Measurements from ENCODE around the gene FAM43A. TPM values are rescaled to one million over a fixed set of nuclear protein-coding genes. Genes with fewer than 3 reads are reported as not detected.

The FAM43A gene
- total and polyA plus RNA-seq, 2 of the 8 experiments (the other 6 are each of a cell fraction or from before 2014, with no cell fraction given): 2.3 to 2.6 TPM

DNA sequence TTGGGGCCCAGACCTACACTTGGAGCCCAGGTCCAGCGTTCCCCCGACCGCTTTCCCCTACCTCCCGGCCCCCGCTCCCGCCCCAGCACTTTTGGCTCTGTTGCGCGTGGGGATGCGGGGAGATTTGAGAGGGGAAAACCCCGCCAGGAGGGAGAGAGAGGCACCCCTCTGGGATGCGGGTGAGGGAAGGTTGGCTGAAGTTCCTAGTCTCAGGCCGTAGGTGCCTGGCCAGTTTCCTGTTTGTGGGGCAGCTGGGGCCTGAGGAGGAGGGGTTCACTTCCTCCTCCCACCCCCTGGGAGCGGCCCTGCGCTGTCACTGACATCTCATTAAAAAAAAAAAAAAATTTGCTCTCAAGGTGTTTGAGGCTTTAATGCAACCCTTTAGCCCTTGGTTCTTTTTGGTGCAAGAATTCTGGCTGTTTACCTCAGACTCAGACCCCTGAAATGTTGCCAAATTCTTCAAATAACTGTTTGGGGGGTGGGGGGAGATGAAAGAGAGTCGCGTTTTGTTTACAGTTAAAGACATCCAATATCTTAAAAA, 2.6 kb downstream of the FAM43A start:
- Histone ChIP-seq H2BK15ac (ENCODE audit: low read length) (no peak overlapping the region), H3K79me1 (ENCODE audit: low read depth, low read length) (no peaks in the 10 kb centered on the region), H3K56ac (replicated peaks; ENCODE audit: insufficient read length, low read depth, low read length) (no peak overlapping the region), H2BK20ac (ENCODE audit: low read length) (no peak overlapping the region), H3K14ac (ENCODE audit: insufficient read length) (no peak overlapping the region), H2BK5ac (ENCODE audit: low read depth, low read length) (peak overlapping the region; percentile 49; the same call in 1 of the 2 replicates), H3K23ac (ENCODE audit: insufficient read length) (no peak overlapping the region), H3K27ac (ENCODE audit: low read depth, low read length) (no peak overlapping the region), H3K23me2 (ENCODE audit: low read depth, low read length) (peaks cover 22% of the 10 kb centered on the region; the same call in 1 of the 2 replicates), H3K4ac (replicated peaks; ENCODE audit: insufficient read length, low read depth, low read length) (no peak overlapping the region), H4K91ac (replicated peaks; ENCODE audit: insufficient read length, low read length) (no peak overlapping the region), H2BK12ac (ENCODE audit: low read depth, low read length) (no peak overlapping the region), H4K8ac (ENCODE audit: extremely low read depth, insufficient read depth, low read length) (no peak overlapping the region; the same call in 1 of the 2 replicates), H2AK5ac (ENCODE audit: low read depth, low read length) (no peak overlapping the region), H4K5ac (ENCODE audit: insufficient read length, low read depth, low read length) (peak overlapping the region; percentile 20), H2AFZ (ENCODE audit: low read length) (peak overlapping the region; percentile 30; the same call in 1 of the 2 replicates), H3K9ac (replicated peaks in 1 of 4; ENCODE audit: extremely low read depth in 1 of 4, low read depth in 3 of 4, low read length in 3 of 4) (peak overlapping the region in 2 of 4 experiments; percentile 25 to 39; a peak in 2 of 7 replicates), H3K4me1 (replicated peaks in 1 of 4; ENCODE audit: control insufficient read depth in 3 of 4, insufficient read depth in 4 of 4, low read length in 3 of 4) (peaks cover 0 to 15% (median 12%) of the 10 kb centered on the region in 4 experiments; a peak in 6 of 7 replicates), H3K79me2 (ENCODE audit: control insufficient read depth in 1 of 2, insufficient read depth in 2 of 2, low read length in 2 of 2) (no peaks in the 10 kb centered on the region), H4K20me1 (replicated peaks in 1 of 2; ENCODE audit: control insufficient read depth in 1 of 2, insufficient read depth in 2 of 2, low read length in 2 of 2) (peaks cover 0 to 5% of the 10 kb centered on the region in 2 experiments), H3K27me3 (replicated peaks in 1 of 4; ENCODE audit: control insufficient read depth in 3 of 4, extremely low read depth in 1 of 4, insufficient read depth in 3 of 4, low read length in 3 of 4) (peaks cover 7 to 36% (median 29%) of the 10 kb centered on the region in 4 experiments), H3K36me3 (ENCODE audit: control insufficient read depth in 2 of 4, insufficient read depth in 4 of 4, low read length in 3 of 4) (no peaks in the 10 kb centered on the region), H2BK120ac (replicated peaks; ENCODE audit: low read depth, low read length) (no peak overlapping the region), H3K9me3 (ENCODE audit: insufficient read depth in 2 of 2, low read depth in 1 of 2, low read length in 1 of 2) (no peaks in the 10 kb centered on the region), H3K4me2 (ENCODE audit: insufficient read depth in 1 of 2, low read depth in 2 of 2, low read length in 2 of 2) (peak overlapping the region; percentile 90 to 97), H3K4me3 (ENCODE audit: extremely low read depth in 1 of 4, insufficient read depth in 2 of 4, low read depth in 3 of 4, low read length in 4 of 4) (peak overlapping the region; percentile 42 to 79 (median 70)), H3K18ac (ENCODE audit: extremely low read depth, low read length) (peak overlapping the region; percentile 60; the same call in 1 of the 2 replicates)
- DNase-seq (ENCODE audit: low read depth in 1 of 2, low spot score in 2 of 2) (no peak), FAIRE-seq (no peak)
- WGBS, 2 experiments (ENCODE audit: extremely low coverage in 1 of 2, insufficient coverage in 1 of 2, insufficient read length in 1 of 2, insufficient replicate concordance in 2 of 2, low coverage in 1 of 2, low lambda C conversion rate in 2 of 2, missing lambda C conversion rate in 1 of 2): 32% methylated on average over 6 of the region's 16 CpGs; no CpG with 5 or more reads in 1 of the 2 experiments
- peak; percentile 6 for TF ChIP-seq ASH2L (IDR thresholded peaks at IDR 0.05; ENCODE audit: low read length)
- TF ChIP-seq KDM4A (IDR thresholded peaks at IDR 0.05; ENCODE audit: low read depth, low read length, severe bottlenecking): no peak
- 0 out of 2 replicates have a peak, but pooled peaks have one; percentile 4 for TF ChIP-seq POLR2AphosphoS5 (IDR thresholded peaks at IDR 0.05; ENCODE audit: low read depth, low read length)
- TF ChIP-seq EGR1 (IDR thresholded peaks at IDR 0.05; ENCODE audit: borderline replicate concordance, low read depth, low read length): 0 out of 2 replicates have a peak, but pooled peaks have one; percentile 17
- TF ChIP-seq RFX5 (IDR thresholded peaks at IDR 0.05; ENCODE audit: borderline replicate concordance, low read depth, low read length): no peak
- TF ChIP-seq USF2 (IDR thresholded peaks at IDR 0.05; ENCODE audit: low read length): no peak
- no peak for TF ChIP-seq POU5F1 (IDR thresholded peaks at IDR 0.05; ENCODE audit: low read depth, low read length)
- TF ChIP-seq SAP30 (IDR thresholded peaks at IDR 0.05; ENCODE audit: insufficient read depth, insufficient replicate concordance, low read length): no peak
- ChIA-PET POLR2A (ENCODE audit: partially characterized antibody) (interaction anchor here (0.8 to 3.7 kb wide), 13 partner anchors 8 to 572 kb away, joined by 3 to 30 read pairs (median 4); partner anchors contain the start of genes LSG1 and TMEM44), CTCF (ENCODE audit: partially characterized antibody) (interaction anchor here (0.7 to 9.3 kb wide), 47 partner anchors 11 to 564 kb away, joined by 3 to 110 read pairs (median 4); partner anchors contain the start of gene LSG1)
